SH-SY5Y (cell line): ENCODE data around the gene PPP3R2.

Experiments
- GATA2 ChIP-seq: IDR thresholded peaks from 2 replicates; pipeline ENCODE4 v1.6.1; 2011; ENCODE audit warnings: mild to moderate bottlenecking, low read depth, low read length
- GATA3 ChIP-seq: IDR thresholded peaks from 2 replicates; pipeline ENCODE4 v1.6.1; 2011; ENCODE audit warnings: low read depth, mild to moderate bottlenecking, low read length, moderate library complexity

DNA sequence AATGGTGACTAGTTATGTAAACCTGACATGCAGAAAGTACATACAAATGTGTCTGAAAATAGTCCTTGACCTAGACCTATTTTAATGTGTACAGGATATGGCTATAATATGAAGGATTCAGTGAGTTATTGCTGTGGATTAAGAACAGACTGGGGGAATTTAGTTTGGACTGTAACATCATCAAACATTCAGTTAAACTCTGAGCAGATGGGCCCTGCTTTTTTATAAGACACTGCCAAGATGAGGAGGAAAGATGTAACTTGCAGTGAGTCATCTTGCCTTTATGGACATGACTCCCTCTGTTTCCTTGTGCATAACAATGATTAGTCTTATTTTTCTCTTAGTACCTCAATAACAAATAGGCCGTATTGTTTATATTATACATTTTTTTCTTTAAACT lies 12.2 kb downstream of the PPP3R2 start:
- TF ChIP-seq GATA3 (no peak), GATA2 (no peak)
